AG09309 (cell line): ENCODE results near the gene TRPV4.

ENCODE experiments used
- DNase-seq: peaks from one replicate; pipeline ENCODE4 v3.0.0-alpha.2; 2010; ENCODE audit warnings: low read depth
- H3K4me3 ChIP-seq: 2 replicates; pipeline ENCODE4 v1.5.1; 2011; ENCODE audit warnings: mild to moderate bottlenecking, low read depth, low read length, moderate library complexity; ENCODE audit not compliant: control insufficient read depth
- TF ChIP-seq, protein P1 (sequence below): IDR thresholded peaks from 2 replicates; pipeline ENCODE4 v1.5.1; 2011; ENCODE audit warnings: mild to moderate bottlenecking, low read depth, low read length, inconsistent platforms; ENCODE audit not compliant: insufficient read depth, control insufficient read depth; ENCODE audit errors: missing control alignments

Gene TRPV4

DNA sequence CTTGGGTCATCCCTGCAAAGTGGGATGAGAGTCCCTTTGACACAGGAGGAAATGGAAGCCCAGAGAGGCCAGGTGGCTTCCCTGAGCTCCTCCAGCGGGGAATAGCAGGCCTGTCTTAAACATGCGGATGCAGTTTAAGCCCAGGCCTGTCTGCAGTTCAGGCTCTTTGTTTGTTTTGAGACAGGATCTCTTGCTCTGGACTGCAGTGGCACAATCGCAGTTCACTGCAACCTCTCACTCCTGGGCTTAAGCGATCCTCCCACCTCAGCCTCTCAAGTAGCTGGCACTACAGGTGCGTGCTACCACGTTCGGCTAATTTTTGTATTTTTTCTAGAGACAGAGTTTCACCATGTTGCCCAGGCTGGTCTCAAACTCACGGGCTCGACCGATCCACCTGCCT, 3.5 kb downstream of the TRPV4 start:
- TF ChIP-seq, protein P1, sequence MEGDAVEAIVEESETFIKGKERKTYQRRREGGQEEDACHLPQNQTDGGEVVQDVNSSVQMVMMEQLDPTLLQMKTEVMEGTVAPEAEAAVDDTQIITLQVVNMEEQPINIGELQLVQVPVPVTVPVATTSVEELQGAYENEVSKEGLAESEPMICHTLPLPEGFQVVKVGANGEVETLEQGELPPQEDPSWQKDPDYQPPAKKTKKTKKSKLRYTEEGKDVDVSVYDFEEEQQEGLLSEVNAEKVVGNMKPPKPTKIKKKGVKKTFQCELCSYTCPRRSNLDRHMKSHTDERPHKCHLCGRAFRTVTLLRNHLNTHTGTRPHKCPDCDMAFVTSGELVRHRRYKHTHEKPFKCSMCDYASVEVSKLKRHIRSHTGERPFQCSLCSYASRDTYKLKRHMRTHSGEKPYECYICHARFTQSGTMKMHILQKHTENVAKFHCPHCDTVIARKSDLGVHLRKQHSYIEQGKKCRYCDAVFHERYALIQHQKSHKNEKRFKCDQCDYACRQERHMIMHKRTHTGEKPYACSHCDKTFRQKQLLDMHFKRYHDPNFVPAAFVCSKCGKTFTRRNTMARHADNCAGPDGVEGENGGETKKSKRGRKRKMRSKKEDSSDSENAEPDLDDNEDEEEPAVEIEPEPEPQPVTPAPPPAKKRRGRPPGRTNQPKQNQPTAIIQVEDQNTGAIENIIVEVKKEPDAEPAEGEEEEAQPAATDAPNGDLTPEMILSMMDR = no peak
- H3K4me3 ChIP-seq = no peak overlapping the region
- no peak for DNase-seq

- TF ChIP-seq, protein P1 = no peak
- DNase-seq = no peak
- no peak overlapping the region for H3K4me3 ChIP-seq
Measured at GRCh38 chr12:109828754-109829511, 4.3 kb downstream of the TRPV4 start.

DNA sequence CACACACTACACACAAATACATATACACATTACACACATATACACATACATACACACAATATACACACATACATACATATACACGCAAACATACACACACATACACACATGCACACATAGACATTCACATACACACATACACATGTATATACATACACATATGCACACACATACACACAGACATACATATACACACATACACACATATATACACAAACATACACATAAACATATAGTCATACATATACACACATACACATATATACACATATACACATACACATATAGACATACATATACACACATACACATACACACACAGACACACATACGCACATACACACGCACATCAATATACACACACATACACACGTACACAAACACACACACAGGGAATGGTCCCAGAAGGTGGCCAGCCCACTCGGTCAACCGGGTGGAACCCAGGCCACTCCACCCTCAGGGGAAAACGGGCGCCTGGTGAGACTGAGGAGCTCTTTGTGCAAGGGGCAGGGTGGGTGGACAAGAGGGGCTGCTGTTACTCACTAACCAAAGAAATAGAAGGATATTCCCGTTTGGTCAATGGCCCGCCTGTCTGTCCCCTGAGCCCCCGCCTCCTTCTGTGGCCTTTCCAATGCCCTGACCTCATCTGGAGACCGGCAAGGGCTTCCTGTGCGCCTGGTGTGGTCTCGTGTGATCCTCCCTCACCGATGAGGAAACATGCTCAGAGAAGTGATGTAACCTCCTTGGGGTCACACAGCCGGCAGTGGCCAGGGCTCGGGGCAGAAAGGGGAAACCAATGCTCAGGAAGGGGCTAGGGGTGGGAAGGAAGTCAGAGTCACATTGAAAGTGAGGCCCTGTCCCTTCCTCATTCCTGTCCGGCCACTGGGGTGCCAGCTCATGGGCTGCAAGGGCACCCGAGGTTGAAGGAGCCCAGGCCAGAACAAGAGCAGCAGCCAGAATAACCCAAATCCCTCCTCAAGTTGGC, 5.3 kb downstream of the TRPV4 start:
- TF ChIP-seq, protein P1 = no peak
- DNase-seq = no peak
- H3K4me3 ChIP-seq = no peak overlapping the region

DNA sequence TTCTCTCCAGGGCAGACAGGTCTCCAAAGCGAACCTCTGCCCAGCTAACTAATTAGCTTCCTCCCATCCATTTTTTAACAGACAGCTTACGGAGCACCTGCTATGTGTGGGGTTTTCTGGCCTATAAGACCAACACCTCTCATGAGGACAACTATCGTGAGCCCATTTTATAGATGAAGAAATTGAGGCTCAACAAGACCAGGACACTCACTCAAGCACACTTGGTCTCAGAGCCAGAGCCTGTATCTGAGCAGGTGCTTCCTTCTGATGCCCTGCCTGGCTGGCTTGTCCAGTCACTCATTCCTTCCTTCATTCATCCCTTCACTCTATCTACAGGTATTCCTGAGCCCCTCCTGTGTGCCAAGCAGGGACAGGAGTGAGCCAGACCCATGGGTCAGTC, 6.1 kb downstream of the TRPV4 start:
- DNase-seq = no peak
- TF ChIP-seq, protein P1 = no peak

GRCh38 chr12:109824731-109825130, 8.5 kb downstream of the TRPV4 start:
- TF ChIP-seq, protein P1 = no peak

More for the DNA sequence above, 6.1 kb downstream of the TRPV4 start:
- H3K4me3 ChIP-seq = no peak overlapping the region

GRCh38 chr12:109822951-109823411, 10.2 kb downstream of the TRPV4 start:
- H3K4me3 ChIP-seq = no peak overlapping the region
- DNase-seq = no peak
- TF ChIP-seq, protein P1 = no peak

More at GRCh38 chr12:109824731-109825130, 8.5 kb downstream of the TRPV4 start:
- H3K4me3 ChIP-seq = no peak overlapping the region
- DNase-seq = no peak
